GM23338 (cell line): ENCODE measurements around the gene TAF12. TPM values are rescaled to one million over a fixed set of nuclear protein-coding genes. Genes with fewer than 3 reads are reported as not detected.

Experiments used
- ATAC-seq: fragments of 200-7000 bp; cut with Tn5 transposase; 3 replicates; pipeline ENCODE4 v1.9.1; 2020
- DNase-seq: peaks from one replicate; pipeline ENCODE4 v3.0.0-alpha.2; 2015; ENCODE audit warnings: low spot score
- H2AFZ ChIP-seq: fragments of 200-600 bp; sonication (generic); 2 replicates; pipeline ENCODE4 v1.8.0; 2016; ENCODE audit warnings: antibody characterized with exemption, mild to moderate bottlenecking, moderate library complexity
- H3F3A ChIP-seq: fragments of 200-600 bp; sonication (generic); replicated peaks from 2 replicates; pipeline ENCODE4 v1.8.0; 2017; ENCODE audit warnings: antibody characterized with exemption, mixed run types, low read depth
- H3K27ac ChIP-seq: fragments of 200-600 bp; sonication (generic); 2 replicates; pipeline ENCODE4 v1.6.1; 2016; ENCODE audit warnings: low read depth
- H3K27me3 ChIP-seq: fragments of 200-600 bp; sonication (generic); 2 replicates; pipeline ENCODE4 v1.8.0; 2016; ENCODE audit warnings: mild to moderate bottlenecking, mixed run types, moderate library complexity; ENCODE audit not compliant: insufficient read depth
- H3K36me3 ChIP-seq: fragments of 200-600 bp; sonication (generic); 2 replicates; pipeline ENCODE4 v1.8.0; 2016; ENCODE audit warnings: mild to moderate bottlenecking; ENCODE audit not compliant: insufficient read depth
- H3K4me1 ChIP-seq: fragments of 200-600 bp; sonication (generic); 2 replicates; pipeline ENCODE4 v1.8.0; 2016; ENCODE audit warnings: mild to moderate bottlenecking, moderate library complexity; ENCODE audit not compliant: insufficient read depth
- H3K4me2 ChIP-seq: fragments of 200-600 bp; sonication (generic); 2 replicates; pipeline ENCODE4 v1.7.1; 2017; ENCODE audit warnings: mixed run types
- H3K4me3 ChIP-seq: fragments of 200-600 bp; sonication (generic); 2 replicates; pipeline ENCODE4 v1.6.1; 2016; ENCODE audit warnings: mixed run types
- H3K79me2 ChIP-seq: fragments of 200-600 bp; sonication (generic); replicated peaks from 2 replicates; pipeline ENCODE4 v1.8.0; 2017; ENCODE audit warnings: mild to moderate bottlenecking; ENCODE audit not compliant: insufficient read depth
- H3K9me2 ChIP-seq: fragments of 200-600 bp; sonication (generic); 2 replicates; pipeline ENCODE4 v1.8.0; 2017; ENCODE audit not compliant: insufficient read depth
- H4K20me1 ChIP-seq: fragments of 200-600 bp; sonication (generic); replicated peaks from 2 replicates; pipeline ENCODE4 v1.8.0; 2017; ENCODE audit warnings: mild to moderate bottlenecking; ENCODE audit not compliant: insufficient read depth
- H3K27ac Mint-ChIP-seq: 2 replicates; pipeline ENCODE4 v1.8.0; 2020; ENCODE audit warnings: inconsistent platforms, mild to moderate bottlenecking, moderate library complexity, mixed read lengths
- H3K27me3 Mint-ChIP-seq: 3 replicates; pipeline ENCODE4 v1.8.0; 2022; ENCODE audit warnings: low read depth, mild to moderate bottlenecking, moderate library complexity, mixed read lengths, inconsistent platforms; ENCODE audit not compliant: insufficient read depth, poor library complexity
- H3K36me3 Mint-ChIP-seq: 3 replicates; pipeline ENCODE4 v1.8.0; 2021; ENCODE audit warnings: low read depth, mild to moderate bottlenecking, inconsistent platforms, moderate library complexity, mixed read lengths
- H3K4me1 Mint-ChIP-seq: 3 replicates; pipeline ENCODE4 v1.8.0; 2020; ENCODE audit warnings: mild to moderate bottlenecking, inconsistent platforms, mixed read lengths
- H3K4me3 Mint-ChIP-seq: 3 replicates; pipeline ENCODE4 v1.8.0; 2021; ENCODE audit warnings: moderate library complexity, mild to moderate bottlenecking, inconsistent platforms, mixed read lengths
- H3K9me3 Mint-ChIP-seq: 3 replicates; pipeline ENCODE4 v1.8.0; 2020; ENCODE audit warnings: moderate library complexity, mild to moderate bottlenecking, inconsistent platforms, mixed read lengths
- CREB1 ChIP-seq: fragments of 250-450 bp; sonication (Bioruptor Pico); IDR thresholded peaks from 2 replicates; pipeline ENCODE4 v1.5.0; 2020; ENCODE audit warnings: low read depth, mild to moderate bottlenecking, moderate library complexity
- CTCF ChIP-seq, 2 experiments: fragments of 200-600 bp in 1 of 2; sonication (generic) in 1 of 2; conservative IDR thresholded peaks; 2 replicates each; pipeline versions ENCODE4 v1.5.1 to v1.6.1; 2016 to 2017; ENCODE audit warnings: antibody characterized with exemption in 2 of 2, low read depth in 2 of 2, mild to moderate bottlenecking in 2 of 2, moderate library complexity in 1 of 2
- ETS1 ChIP-seq: IDR thresholded peaks from 2 replicates; pipeline ENCODE4 v1.6.1; 2016; ENCODE audit warnings: antibody characterized with exemption
- STAT1 ChIP-seq: IDR thresholded peaks from one replicate; pipeline ENCODE4 v1.6.1; 2016; ENCODE audit warnings: antibody characterized with exemption; ENCODE audit not compliant: unreplicated experiment
- ZNF331 ChIP-seq: fragments of 250-450 bp; sonication (Bioruptor Pico); IDR thresholded peaks from 2 replicates; pipeline ENCODE4 v1.5.0; 2020; ENCODE audit warnings: low read depth, mild to moderate bottlenecking, moderate library complexity
- ZNF462 ChIP-seq: fragments of 250-450 bp; sonication (Bioruptor Pico); IDR thresholded peaks from 2 replicates; pipeline ENCODE4 v1.5.0; 2020; ENCODE audit warnings: mild to moderate bottlenecking, moderate library complexity
- polyA plus RNA-seq: library from polyadenylated mRNA; unstranded; fragments of >200 nt; fragmentation: Nextera tagmentation; extraction: Ambion mirVana; gene quantifications from 2 replicates; pipeline ENCODE4 v1.2.1, GENCODE V29; 2016
- total RNA-seq: library from RNA; depleted of rRNA; stranded (reverse); fragments of >200 nt; shearing (Covaris generic); gene quantifications from 2 replicates; pipeline ENCODE4 v1.2.3, GENCODE V29; 2014

TAF12 gene
- total and polyA plus RNA-seq, 2 experiments from 2014 or later = 15.2 to 46.8 TPM

- no peak for TF ChIP-seq ZNF462 (CRISPR knock-in tag)
Measured at GRCh38 chr1:28580722-28581530, 61.9 kb downstream of the TAF12 start (continued).

- DNase-seq (no peak), ATAC-seq (no peak)
- H3K9me3 Mint-ChIP-seq = no peaks in the 10 kb centered on the region
- no peaks in the 10 kb centered on the region for H3K9me2 ChIP-seq
- H3K79me2 ChIP-seq = peaks cover 35% of the 10 kb centered on the region
- no peak overlapping the region for H2AFZ ChIP-seq
- H3K36me3 Mint-ChIP-seq = peaks cover 60% of the 10 kb centered on the region
- H3K4me3 Mint-ChIP-seq = peak overlapping the region; percentile 98
- peaks cover 59% of the 10 kb centered on the region for H3F3A ChIP-seq
- peaks cover 39% of the 10 kb centered on the region for H3K36me3 ChIP-seq
- H4K20me1 ChIP-seq = peaks cover 34% of the 10 kb centered on the region
- H3K4me1 Mint-ChIP-seq = peaks cover 18% of the 10 kb centered on the region
- peak overlapping the region; percentile 92 for H3K27ac ChIP-seq
- H3K27ac Mint-ChIP-seq = peak overlapping the region; percentile 76
- H3K27me3 Mint-ChIP-seq = peaks cover 20% of the 10 kb centered on the region
- peak overlapping the region; percentile 100 for H3K4me3 ChIP-seq
- H3K4me2 ChIP-seq = peak overlapping the region; percentile 100
- H3K27me3 ChIP-seq = peaks cover 4% of the 10 kb centered on the region; the same call in 1 of the 2 replicates
- H3K4me1 ChIP-seq = peaks cover 19% of the 10 kb centered on the region
- no peak for TF ChIP-seq ETS1
- TF ChIP-seq STAT1 = no peak
- TF ChIP-seq ZNF331 (CRISPR knock-in tag) = no peak
- TF ChIP-seq CREB1 (CRISPR knock-in tag) = no peak
- no peak for TF ChIP-seq CTCF (conservative IDR thresholded peaks at IDR 0.05; ENCODE audit: low read depth in 2 of 2)
Measured at GRCh38 chr1:28579401-28579800, 63.5 kb downstream of the TAF12 start.
